GM19240 (cell line): ENCODE results near the gene SPRTN.
"Not testable (repeated sequence)": the region's sequence is repeated elsewhere in the genome, so short reads cannot be mapped to it uniquely, and the experiment has no call there.

Source experiments
- DNase-seq: peaks from one replicate; pipeline ENCODE4 v3.0.0; 2011; ENCODE audit warnings: low spot score; ENCODE audit not compliant: insufficient read length

Gene SPRTN

DNA sequence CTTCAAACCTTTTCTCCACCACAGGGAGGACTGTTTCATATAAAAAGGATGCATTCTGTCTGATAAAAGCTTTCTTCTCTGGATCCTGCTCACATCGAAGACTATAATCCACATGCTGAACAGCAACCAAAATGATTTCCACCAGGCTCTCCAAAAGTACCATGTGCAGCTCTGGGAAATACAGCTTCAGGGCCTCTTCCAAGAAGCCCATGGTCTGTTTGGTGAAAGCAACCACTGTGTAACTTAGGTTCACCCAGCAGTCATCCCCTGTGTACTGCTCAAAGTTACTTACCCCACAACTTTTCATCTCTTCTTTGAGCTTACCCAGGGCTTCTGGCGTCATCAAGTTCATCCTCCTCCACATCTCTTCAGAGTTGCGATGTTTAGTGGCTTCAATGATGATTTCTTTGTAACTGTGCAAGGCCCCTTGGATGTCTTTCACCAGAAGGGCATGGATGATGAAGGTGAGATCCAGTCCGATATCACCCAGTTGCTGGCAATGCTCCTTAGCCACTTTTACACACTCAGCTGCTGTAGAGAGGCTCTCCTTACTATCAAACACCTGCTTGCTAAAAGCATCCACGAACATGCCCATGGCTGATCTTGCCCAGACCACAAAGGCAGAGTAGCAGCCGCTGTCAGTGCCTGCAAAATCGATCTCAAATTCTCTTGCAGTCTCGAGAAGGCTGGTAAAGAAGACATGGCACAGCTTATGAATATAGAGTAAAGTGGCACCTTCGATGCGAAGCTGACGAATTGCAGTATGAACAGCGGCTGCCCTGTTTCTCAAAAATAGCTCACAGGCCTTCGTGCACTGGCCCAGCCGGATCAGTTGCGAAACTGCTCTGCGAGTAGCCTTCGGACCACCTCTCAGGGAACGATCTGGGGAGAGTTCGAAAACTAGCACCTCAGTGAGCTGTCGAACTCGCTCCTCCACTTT is 2.2 kb upstream of the SPRTN start:
- DNase-seq, result no peak

DNA sequence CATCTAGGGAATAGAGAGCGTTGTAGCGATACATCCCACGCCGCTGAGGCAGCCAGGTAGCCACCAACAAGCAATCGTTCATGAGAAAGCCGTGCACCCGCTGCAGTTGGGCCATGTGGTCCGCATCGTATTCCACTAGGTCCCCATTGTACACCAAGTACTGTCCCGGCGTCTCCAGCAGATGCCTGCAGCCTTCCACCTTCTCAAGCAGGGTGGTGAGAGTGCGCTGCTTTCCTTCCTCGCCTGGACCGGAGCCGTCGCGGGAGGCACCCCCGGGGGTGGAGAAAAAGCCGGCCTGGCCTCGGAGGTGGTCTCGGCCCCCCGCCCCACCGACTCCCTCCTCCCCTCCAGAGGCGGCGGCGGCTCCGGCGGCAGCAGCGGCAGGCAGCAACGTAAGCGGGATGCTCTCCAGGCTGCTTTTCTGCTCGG is 1.0 kb upstream of the SPRTN start:
- DNase-seq, result no peak

DNA sequence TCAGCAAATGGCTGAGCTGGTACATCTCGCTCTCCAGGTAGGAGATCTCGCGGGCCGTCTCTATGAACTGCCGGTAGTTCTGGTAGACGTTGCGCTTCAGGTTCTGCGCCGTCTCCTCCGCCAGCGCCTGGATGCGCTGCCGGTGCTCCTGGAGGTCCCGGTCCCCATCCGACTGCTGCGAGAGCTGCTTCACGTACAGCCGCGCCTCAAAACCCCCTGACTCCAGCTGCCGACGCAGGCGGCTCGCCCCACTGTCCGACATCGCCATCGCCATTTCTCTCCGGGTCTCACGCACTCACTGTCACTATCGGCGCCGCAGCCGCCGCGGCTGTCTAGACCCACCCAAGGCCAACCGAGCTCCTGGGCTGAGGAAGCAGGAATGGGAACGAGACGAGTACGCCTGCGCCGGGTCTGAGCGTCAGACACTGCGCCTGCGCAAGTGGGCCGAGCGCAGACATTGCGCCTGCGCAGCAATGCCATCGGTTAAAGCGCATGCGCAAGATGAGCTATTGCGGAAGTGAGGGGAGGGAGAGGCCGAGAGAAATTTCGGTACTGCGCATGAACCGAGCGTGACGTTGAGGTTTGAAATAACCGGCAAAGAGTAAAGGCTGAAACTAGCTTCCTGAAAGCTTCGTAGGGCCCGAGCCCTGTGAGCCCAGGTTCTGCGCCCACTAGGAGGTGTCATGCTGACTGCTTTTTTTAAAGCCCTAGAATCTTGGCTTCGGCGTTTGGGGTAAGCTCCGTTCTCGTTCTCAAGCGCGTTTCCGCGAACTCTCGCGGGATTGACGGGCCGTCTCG is 422 bp upstream of the SPRTN start, which contains the start of gene EXOC8:
Gene EXOC8, minus strand, starts transcription at position 381 of the 798 bp plus-strand sequence. Its CDS starts 107 bp downstream, at position 274.
- peak; percentile 74 for DNase-seq

DNA sequence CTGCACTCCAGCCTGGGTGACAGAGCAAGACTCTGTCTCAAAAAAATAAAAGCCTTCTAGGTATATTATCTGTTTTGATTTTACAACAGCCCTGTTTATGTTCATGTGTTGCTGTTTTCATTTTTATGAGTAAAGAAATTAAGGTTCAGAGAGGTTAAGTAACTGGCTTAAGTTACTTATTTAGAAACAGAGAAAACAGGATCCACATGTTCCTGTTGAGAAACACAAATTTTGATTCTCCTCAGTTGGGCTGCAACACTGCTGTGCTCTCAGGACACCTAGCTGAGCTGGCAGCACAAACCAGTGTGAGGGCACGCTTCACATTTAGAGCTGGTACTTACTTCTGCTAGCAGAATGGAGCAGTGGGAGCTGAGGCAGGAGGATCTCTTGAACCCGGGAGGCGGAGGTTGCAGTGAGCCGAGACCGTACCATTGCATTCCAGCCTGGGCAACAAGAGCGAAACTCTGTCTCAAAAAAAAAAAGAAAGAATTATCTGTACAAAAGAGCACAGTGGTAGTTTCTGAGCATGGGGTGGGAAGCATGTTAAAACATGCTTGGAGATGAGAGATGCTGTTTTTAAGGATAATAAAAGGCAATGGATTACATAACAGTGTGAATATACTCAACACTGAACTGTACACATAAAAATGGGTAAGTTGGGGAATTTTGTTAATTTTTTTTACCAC is 2.4 kb downstream of the SPRTN start:
- no peak for DNase-seq

DNA sequence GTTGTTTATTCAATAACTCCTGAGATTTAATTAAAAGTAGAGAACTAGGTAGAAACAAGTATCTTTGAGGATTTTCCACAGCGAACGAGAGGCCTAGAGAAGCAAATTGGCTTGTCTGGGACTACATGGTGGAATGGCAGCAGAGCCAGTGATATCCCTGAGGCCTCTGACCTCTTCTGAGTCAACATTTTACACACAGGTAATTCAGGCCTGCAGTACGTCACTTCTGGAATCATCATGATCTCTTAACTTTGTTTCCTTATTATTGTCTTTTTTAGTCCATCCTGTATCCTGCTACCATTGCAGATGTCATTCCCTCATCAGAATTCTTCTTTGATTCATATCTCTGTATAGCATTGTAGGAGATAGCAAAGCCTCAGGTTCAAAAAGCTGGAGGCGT is 9.9 kb downstream of the SPRTN start:
- DNase-seq, result no peak

DNA sequence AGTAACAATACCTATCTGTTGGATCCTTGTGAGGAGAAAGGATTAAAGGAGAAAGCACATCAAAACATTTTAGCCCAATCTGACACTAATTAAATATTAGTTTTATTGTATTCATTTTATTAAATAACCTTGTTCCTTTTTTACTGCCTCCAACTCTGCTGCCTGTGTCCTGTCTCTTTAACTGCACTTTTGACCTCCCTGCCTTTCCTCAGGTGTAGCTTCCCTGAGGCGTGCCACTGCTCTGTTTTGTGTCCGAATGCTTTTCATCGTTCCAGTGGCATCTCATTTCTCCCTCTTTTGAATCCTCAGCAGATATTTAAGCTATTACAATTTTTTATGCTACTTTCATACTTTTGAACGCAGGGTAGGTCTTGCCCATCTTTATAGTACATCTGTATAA is 10.3 kb downstream of the SPRTN start:
- no peak for DNase-seq

DNA sequence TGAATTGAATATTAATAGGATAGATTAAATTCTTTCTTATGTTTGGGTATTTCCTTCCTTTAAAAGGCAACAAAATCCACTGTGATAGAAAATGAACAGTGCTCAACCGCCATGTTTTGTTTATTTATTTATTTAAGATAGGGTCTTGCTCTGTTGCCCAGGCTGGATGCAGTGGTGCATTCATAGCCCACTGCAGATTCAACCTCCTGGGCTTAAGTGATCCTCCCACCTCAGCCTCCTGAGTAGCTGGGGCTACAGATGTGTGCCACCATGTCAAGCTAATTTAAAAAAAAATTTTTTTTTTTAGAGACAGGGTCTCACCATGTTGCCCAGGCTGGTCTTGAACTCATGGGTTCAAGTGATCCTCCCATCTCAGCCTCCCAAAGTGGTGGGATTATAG is 10.8 kb downstream of the SPRTN start:
- not testable (repeated sequence) for DNase-seq

DNA sequence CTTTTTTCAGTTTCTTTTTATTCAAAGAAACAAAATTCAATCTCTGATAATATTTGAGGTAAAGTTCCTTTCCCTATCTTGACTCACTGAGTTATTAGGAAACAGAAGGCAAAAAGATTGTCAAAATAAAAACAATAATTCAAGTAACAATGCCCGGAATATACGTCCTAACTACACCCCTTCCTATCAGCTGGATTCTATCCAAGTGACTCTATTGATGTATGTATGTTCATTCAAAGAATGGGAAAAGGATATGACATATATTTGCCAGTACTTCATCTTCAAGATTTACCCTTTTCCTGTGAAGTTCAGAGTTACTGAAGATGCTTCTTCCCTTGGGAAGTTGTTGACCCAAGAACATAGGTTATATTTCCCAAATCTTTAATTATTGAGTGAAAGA is 13.7 kb downstream of the SPRTN start:
- DNase-seq, result no peak

DNA sequence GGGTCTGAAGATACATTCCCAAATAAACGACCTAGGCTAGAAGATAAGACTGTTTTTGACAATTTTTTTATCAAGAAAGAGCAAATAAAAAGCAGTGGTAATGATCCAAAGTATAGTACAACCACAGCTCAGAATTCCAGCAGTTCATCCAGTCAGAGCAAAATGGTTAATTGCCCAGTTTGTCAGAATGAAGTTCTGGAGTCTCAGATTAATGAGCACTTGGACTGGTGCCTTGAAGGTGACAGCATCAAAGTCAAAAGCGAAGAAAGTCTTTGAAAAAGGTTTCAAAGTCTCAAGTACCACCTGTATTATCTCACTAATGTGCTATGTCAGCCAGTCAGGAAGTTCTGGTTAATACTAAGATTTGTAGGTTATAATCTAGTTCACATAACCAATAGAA is 15.0 kb downstream of the SPRTN start:
- no peak for DNase-seq

DNA sequence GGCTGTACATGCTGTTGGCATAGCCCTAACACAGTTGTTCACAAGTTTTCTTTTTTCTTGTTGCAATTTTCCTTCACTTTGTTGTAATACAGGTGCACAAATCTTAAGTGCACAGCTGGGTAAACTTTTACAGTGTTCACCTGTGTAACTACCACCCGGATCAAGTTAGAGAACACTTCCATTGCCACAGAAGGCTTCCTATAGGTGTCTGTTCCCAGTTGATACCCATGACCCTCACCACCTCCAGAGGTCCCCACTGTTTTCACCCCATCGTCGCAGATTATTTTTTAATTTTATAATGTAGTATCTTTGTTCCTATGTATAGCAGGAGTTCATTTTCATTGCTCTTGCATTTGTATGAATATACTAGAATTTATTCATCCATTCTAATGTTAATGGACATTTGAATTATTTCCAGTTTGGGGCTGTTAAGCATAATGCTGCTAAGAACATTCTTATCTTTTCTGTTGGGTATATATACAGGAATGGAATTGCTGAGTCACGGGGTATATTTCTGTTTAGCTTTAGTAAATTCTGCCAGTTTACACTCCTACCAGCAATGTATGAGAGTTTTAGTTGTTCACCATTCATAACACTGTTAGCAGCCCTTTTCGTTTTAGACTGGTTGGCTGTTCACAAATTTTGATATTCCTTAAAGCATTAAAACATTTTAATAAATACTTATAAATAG is 16.4 kb downstream of the SPRTN start:
- DNase-seq, result no peak

DNA sequence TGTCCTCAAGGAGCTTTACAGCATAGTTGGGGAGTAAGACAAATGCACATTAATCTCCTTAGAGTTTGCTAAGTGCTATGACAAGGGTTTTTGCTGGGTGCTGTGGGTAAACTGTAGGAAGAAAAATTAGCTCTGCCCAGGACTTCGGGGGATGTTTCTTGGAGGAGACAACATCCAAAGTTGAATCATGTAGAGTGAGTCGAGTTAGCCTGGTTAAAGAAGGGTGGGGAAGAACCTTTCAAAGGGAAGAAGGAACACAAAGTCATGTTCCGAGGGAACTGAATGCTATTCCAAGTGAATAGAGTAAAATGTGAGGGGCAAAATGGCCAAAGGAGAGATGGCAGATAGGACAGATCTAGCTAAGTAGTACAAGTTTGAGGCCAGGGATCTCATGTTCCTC is 17.1 kb downstream of the SPRTN start:
- no peak for DNase-seq

DNA sequence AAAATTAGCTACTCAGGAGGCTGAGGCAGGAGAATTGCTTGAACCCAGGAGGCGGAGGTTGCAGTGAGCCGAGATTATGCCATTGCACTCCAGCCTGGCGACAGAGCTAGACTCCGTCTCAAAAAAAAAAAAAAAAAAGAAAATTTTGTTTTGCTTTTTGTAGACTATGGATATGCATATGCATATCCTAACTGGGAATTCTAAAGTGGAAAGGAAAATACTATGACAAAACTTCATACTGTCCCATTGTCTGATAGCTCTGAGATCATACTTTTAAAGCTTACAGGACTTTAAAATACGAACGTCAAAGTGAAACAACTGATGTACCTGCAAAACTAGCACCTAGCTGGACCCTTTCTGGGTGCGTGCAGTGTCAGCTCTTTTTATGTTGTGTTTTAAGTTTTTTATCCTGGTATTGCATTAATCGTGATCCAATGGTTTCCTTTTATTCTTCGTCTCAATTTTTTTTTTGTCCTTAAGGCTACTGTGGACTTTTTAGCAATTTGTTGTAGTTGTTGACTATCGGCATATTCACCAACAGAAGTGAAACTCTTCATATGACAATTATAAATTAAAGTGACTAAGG is 19.2 kb downstream of the SPRTN start:
- DNase-seq, result no peak

DNA sequence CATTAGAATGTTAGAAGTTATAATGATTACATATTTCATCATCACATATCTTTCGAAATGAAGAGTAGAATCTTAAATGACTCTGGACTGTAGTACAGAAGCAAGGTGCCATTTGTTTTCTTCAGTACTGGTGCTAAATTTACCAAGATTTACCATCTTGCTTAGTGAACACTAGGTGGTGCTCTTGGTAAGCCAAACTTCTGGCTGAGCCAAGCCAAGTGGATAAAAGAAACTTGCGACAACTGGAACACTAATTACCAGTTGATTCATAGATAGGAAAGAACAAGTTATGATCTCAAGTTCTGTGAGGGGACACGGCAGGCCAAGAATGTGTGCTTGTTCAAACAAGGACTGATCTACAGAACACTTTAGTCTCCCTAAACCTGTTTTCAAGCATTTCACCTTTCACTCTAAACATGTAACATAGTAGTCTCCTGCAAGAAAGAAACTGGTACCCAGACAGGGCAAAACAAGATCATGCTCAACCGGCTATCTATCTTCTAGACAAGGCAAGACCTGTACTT is 19.8 kb downstream of the SPRTN start:
- no peak for DNase-seq

DNA sequence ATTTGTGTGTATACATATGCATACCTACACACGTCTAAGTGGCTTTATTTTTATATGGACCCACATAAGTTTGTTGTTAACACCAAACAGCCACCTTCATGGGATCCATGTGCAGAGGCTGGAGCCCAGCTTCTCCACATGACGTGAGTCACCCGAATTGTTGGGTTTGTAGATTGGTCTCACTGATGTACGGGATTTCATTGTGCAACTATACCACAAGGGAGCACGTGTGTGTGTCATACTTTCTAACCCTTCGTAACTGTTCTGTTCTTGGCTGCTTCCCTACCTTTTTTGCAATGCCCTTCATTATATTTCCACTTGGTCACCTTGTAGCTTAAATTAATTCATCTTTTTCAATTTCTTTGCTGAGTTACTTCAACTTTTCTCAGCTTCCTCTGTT is 21.0 kb downstream of the SPRTN start:
- DNase-seq, result no peak

DNA sequence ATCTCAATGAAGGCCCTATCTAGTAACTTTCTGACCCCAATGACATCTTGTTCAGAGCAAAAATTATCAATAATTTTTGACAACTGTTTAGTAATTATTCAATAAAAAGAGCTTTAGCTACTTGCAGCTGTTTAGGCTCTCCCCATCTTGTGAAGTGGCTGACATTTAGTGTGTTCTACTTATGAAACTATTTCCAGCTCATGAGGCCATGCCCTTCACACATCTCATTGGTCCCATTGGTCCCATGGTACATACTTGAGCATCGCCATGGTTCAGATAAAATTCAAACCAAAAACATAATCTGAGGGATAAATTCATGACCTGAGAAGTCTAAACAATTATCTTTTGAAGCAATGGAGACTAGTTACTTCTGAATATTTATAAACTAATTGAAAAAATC is 24.2 kb downstream of the SPRTN start:
- DNase-seq, result no peak

DNA sequence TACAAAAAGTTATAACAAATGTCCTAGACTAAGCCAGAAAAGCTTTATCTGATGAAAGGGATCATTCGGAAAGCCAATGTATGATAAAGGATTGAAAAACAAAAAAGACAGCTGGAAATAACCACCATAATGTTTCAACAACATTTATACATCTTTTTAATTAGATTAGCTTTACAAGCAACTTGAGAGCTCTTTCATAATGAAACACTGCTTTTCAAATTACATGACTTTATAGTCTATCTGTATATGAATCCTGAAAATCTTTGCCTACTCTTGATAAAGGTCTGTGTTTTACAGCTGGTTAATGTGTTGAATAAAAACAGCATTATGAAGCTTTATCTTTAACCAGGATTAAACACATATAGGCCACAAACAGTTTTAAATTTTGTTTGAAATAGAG is 25.5 kb downstream of the SPRTN start:
- DNase-seq, result no peak

DNA sequence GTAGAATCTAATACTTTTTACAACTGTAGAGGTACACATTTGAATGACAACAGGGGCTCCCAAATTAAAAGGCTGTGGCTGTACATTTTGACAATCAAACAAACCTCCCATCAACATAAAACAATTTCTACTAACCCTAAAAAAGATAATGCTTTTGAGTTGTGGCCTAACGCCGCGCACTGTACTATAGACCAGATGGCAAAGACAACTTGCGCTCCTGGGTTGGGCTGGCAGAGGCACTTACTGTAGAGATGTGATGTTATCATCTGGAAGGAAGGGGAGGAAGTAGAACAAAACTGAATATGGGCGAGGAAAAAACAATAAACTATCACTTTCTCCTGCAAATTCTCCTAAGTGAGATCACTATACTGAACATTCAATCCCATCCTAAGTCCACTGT is 26.1 kb downstream of the SPRTN start:
- no peak for DNase-seq

DNA sequence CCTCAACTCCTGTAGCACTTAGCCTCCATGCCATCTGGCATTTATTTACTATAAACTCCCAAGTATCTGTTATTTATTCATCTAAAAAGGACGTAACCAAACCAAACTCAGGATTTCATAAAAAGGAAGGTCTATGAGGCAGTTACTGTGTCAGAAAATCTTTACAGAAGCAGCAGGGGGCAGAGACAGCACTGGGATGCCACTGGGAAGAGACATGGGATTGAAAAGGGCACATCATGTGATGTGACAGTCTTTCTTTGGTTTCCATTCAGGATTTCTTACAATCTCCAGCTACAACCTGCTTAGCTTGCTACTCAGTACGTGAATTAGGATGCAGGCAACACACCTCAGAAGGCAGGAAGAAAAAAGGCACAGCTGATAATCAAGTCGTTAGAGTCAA is 31.2 kb downstream of the SPRTN start:
- DNase-seq, result no peak

DNA sequence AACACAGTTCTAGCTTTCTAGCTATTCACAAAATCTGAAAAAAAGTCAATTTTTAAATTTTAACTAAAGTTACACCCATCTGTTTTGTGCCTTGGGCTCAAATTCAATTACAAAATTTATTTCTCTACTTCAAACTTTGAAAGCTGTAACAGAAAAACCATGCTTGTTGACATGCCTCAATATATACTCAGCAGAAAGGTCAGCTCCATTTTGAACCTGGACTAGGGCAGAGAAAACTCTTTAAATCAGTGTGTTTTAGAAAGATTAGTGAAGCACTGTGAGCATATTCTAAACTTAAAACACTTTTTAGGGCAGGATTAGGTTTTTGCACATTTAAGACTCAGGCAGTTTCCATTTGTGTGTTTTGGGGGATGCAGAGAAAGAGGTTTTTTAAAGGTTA is 34.4 kb downstream of the SPRTN start:
- DNase-seq, result no peak

DNA sequence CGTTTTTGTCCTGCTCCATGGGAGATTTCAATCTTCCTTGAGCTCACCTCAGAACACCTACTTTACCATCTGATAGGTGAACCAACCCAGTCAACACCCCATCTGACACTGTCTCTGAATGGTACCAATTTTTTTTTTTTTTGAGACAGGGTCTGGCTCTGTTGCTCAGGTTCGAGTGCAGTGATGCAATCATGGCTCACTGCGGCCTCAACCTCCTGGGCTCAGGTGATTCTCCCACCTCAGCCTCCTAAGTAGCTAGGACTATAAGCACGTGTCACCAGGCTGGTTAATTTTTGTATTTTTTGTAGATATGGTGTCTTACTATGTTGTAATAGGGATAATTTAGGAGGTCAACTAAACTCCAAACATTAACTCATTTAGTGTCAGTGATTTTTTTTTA is 36.3 kb downstream of the SPRTN start:
- no peak for DNase-seq

DNA sequence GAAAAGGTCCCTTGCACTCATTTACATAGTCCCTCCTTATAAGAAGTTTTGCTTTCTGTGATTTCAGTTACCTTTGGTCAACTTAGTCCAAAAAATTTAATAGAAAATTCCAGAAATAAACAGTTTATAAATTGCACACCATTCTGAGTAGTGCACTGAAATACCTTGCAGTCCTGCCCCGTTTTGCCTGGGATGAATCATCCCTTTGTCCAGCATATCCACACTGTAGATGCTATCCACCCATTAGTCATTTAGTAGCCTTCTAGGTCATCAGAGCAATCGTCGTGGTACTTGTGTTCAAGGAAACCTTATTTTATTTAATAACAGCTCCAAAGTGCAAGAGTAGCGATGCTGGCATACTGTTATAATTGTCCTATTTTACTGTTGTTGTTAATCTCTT is 38.0 kb downstream of the SPRTN start:
- DNase-seq, result no peak
